Body of pancreas (tissue), 4 donors: ENCODE measurements around the gene RNF17. TPM values are rescaled to one million over a fixed set of nuclear protein-coding genes. Genes with fewer than 3 reads are reported as not detected.

ENCODE experiments used
- ATAC-seq: fragments of 150-250 bp; one replicate; pipeline ENCODE4 v1.9.1; 2016
- DNase-seq, 4 donors: peaks; one replicate each; pipeline ENCODE4 v3.0.0-alpha.2; 2019
- H3K27ac ChIP-seq, 4 donors: fragments of 200-600 bp; sonication (generic); 1 replicate in 3 of 4; 2 replicates in 1 of 4; pipeline versions ENCODE4 v1.5.1 to v1.6.1; 2016 to 2019; ENCODE audit warnings: mild to moderate bottlenecking in 1 of 4, mixed read lengths in 1 of 4, moderate library complexity in 1 of 4
- H3K27me3 ChIP-seq, 2 donors: fragments of 200-600 bp; sonication (generic); one replicate each; pipeline ENCODE4 v1.6.0; 2016; ENCODE audit warnings: mild to moderate bottlenecking in 1 of 2
- H3K36me3 ChIP-seq, 2 donors: fragments of 200-600 bp; sonication (generic); replicated peaks in 1 of 2; 2 replicates each; pipeline ENCODE4 v1.5.1; 2016; ENCODE audit warnings: low read depth in 2 of 2; ENCODE audit not compliant: insufficient read depth in 1 of 2
- H3K4me1 ChIP-seq: fragments of 200-600 bp; sonication (generic); one replicate; pipeline ENCODE4 v1.6.0; 2016
- H3K4me3 ChIP-seq, 2 donors: fragments of 200-600 bp; sonication (generic); 1 replicate in 1 of 2; 2 replicates in 1 of 2; pipeline ENCODE4 v1.5.1; 2016 to 2019
- H3K9me3 ChIP-seq, 3 donors: fragments of 200-600 bp; sonication (generic); 1 replicate in 2 of 3; 2 replicates in 1 of 3; pipeline ENCODE4 v1.5.1; 2016
- CTCF ChIP-seq, 7 experiments: fragments of 450-650 bp in 4 of 7; fragments of 200-600 bp in 3 of 7; sonication (generic) in 3 of 7; IDR thresholded peaks; one replicate each; pipeline ENCODE4 v1.5.1; 2016 to 2019; ENCODE audit warnings: antibody characterized with exemption in 7 of 7
- POLR2A ChIP-seq, 3 donors: fragments of 450-650 bp; IDR thresholded peaks; one replicate each; pipeline ENCODE4 v1.6.1; 2016; ENCODE audit warnings: antibody characterized with exemption in 3 of 3, mild to moderate bottlenecking in 2 of 3
- WGBS, 2 donors: methylation state at CpG; one replicate each; pipeline ENCODE4 v1.1.5; 2017; 5-methylcytosine and 5-hydroxymethylcytosine counted together
- intact Hi-C: fragments of 100-400 bp; cut with DNase I; formaldehyde crosslinking; loops from one replicate; pipeline ENCODE4 v1.15.1; 2023
- total RNA-seq, 2 donors: library from RNA; depleted of rRNA; stranded (reverse); fragments of >200 nt; gene quantifications; one replicate each; pipeline ENCODE4 v1.1.0, GENCODE V29; 2016

Gene RNF17
- total RNA-seq, 2 donors from 2014 or later = 1.6 TPM; not detected in 1

- H3K9me3 ChIP-seq = no peaks in the 10 kb centered on the region
- H3K4me1 ChIP-seq = no peaks in the 10 kb centered on the region
- H3K27ac ChIP-seq = no peak overlapping the region
- intact Hi-C loops = no loop called here
- no peak for ATAC-seq
- H3K4me3 ChIP-seq = no peak overlapping the region
- TF ChIP-seq POLR2A (IDR thresholded peaks at IDR 0.05) = no peak
- no peak for DNase-seq
- no peaks in the 10 kb centered on the region for H3K36me3 ChIP-seq
- 85 to 86% methylated on average over 12 to 34 of the region's 40 CpGs for WGBS, 2 donors
- H3K27me3 ChIP-seq = no peaks in the 10 kb centered on the region
These were observed 45.6 kb upstream of the RNF17 start for GRCh38 chr13:24718192-24718965.

GRCh38 chr13:24719139-24719538 lies 44.8 kb upstream of the RNF17 start:
- WGBS, 2 donors = 64 to 68% methylated on average over 12 of the region's 12 CpGs
- intact Hi-C loops = no loop called here

GRCh38 chr13:24723206-24723605 lies 40.8 kb upstream of the RNF17 start:
- TF ChIP-seq POLR2A (IDR thresholded peaks at IDR 0.05) (no peak), CTCF (IDR thresholded peaks at IDR 0.05) (no peak)

More at GRCh38 chr13:24719139-24719538, 44.8 kb upstream of the RNF17 start:
- no peak for TF ChIP-seq POLR2A (IDR thresholded peaks at IDR 0.05)
- no peak for TF ChIP-seq CTCF (IDR thresholded peaks at IDR 0.05)
- Histone ChIP-seq H3K27me3 (no peaks in the 10 kb centered on the region), H3K4me3 (no peak overlapping the region), H3K9me3 (no peaks in the 10 kb centered on the region), H3K36me3 (no peaks in the 10 kb centered on the region), H3K4me1 (no peaks in the 10 kb centered on the region), H3K27ac (no peak overlapping the region)
- no peak for ATAC-seq
- no peak for DNase-seq

GRCh38 chr13:24724714-24725113 lies 39.3 kb upstream of the RNF17 start:
- no peak overlapping the region for H3K4me3 ChIP-seq
- H3K27me3 ChIP-seq = no peaks in the 10 kb centered on the region
- H3K9me3 ChIP-seq = no peaks in the 10 kb centered on the region
- no peak overlapping the region for H3K27ac ChIP-seq
- no peaks in the 10 kb centered on the region for H3K36me3 ChIP-seq
- no peak for TF ChIP-seq CTCF (IDR thresholded peaks at IDR 0.05)
- no peak for TF ChIP-seq POLR2A (IDR thresholded peaks at IDR 0.05)
- intact Hi-C loops = no loop called here
- H3K4me1 ChIP-seq = no peaks in the 10 kb centered on the region
- DNase-seq (no peak), ATAC-seq (no peak)
- WGBS, 2 donors = 47 to 51% methylated on average over 2 of the region's 2 CpGs

More at GRCh38 chr13:24723206-24723605, 40.8 kb upstream of the RNF17 start:
- H3K4me3 ChIP-seq = no peak overlapping the region
- ATAC-seq = no peak
- WGBS, 2 donors = 58 to 63% methylated on average over 12 of the region's 12 CpGs
- no peaks in the 10 kb centered on the region for H3K9me3 ChIP-seq
- intact Hi-C loops = no loop called here
- H3K36me3 ChIP-seq = no peaks in the 10 kb centered on the region
- H3K4me1 ChIP-seq = no peaks in the 10 kb centered on the region
- DNase-seq = no peak
- no peaks in the 10 kb centered on the region for H3K27me3 ChIP-seq
- no peak overlapping the region for H3K27ac ChIP-seq

- intact Hi-C loops = no loop called here
- no peak for TF ChIP-seq POLR2A (IDR thresholded peaks at IDR 0.05)
- no peak for TF ChIP-seq CTCF (IDR thresholded peaks at IDR 0.05)
- 60 to 68% methylated on average over 5 of the region's 5 CpGs for WGBS, 2 donors
- H3K27ac ChIP-seq = no peak overlapping the region
- ATAC-seq = no peak
- H3K36me3 ChIP-seq = no peaks in the 10 kb centered on the region
- no peak for DNase-seq
- no peaks in the 10 kb centered on the region for H3K9me3 ChIP-seq
- H3K4me1 ChIP-seq = no peaks in the 10 kb centered on the region
- no peak overlapping the region for H3K4me3 ChIP-seq
- H3K27me3 ChIP-seq = no peaks in the 10 kb centered on the region
These were observed 38.6 kb upstream of the RNF17 start for GRCh38 chr13:24725379-24725778.
